Measurements from ENCODE around the gene PTPN14.
"Not testable (repeated sequence)": the region's sequence is repeated elsewhere in the genome, so short reads cannot be mapped to it uniquely, and the experiment has no call there.

- not testable (repeated sequence) for TF ChIP-seq CTCF (IDR thresholded peaks at IDR 0.05; ENCODE audit: low read depth, low read length); EZH2phosphoT487 (IDR thresholded peaks at IDR 0.05; ENCODE audit: low read depth)
Observed at GRCh38 chr1:214521458-214521857, 29.9 kb downstream of the PTPN14 start.
